Skeletal muscle tissue (tissue), 4 donors: ENCODE data around the gene ZCCHC2. TPM values are rescaled to one million over a fixed set of nuclear protein-coding genes. Genes with fewer than 3 reads are reported as not detected.

Source experiments
- H3K27ac ChIP-seq: one replicate; pipeline ENCODE4 v1.7.0; 2013; ENCODE audit warnings: mild to moderate bottlenecking, low read depth, low read length, inconsistent platforms
- H3K27me3 ChIP-seq, 3 donors: one replicate each; pipeline ENCODE4 v1.7.0; 2013; ENCODE audit warnings: low read length in 3 of 3; ENCODE audit not compliant: control insufficient read depth in 3 of 3, insufficient read depth in 3 of 3
- H3K36me3 ChIP-seq, 3 donors: one replicate each; pipeline ENCODE4 v1.7.0; 2013; ENCODE audit warnings: low read length in 3 of 3; ENCODE audit not compliant: control insufficient read depth in 3 of 3, insufficient read depth in 3 of 3
- H3K4me1 ChIP-seq, 3 donors: one replicate each; pipeline ENCODE4 v1.7.0; 2013; ENCODE audit warnings: low read length in 3 of 3, mild to moderate bottlenecking in 3 of 3; ENCODE audit not compliant: control insufficient read depth in 3 of 3, insufficient read depth in 3 of 3
- H3K4me3 ChIP-seq, 3 donors: one replicate each; pipeline ENCODE4 v1.7.0; 2013; ENCODE audit warnings: low read length in 3 of 3
- H3K9ac ChIP-seq, 3 donors: one replicate each; pipeline ENCODE4 v1.7.0; 2013; ENCODE audit warnings: low read length in 3 of 3, mild to moderate bottlenecking in 3 of 3, moderate library complexity in 2 of 3, low read depth in 1 of 3
- H3K9me3 ChIP-seq, 3 donors: one replicate each; pipeline ENCODE4 v1.7.0; 2013; ENCODE audit warnings: low read length in 3 of 3; ENCODE audit not compliant: control insufficient read depth in 3 of 3
- total RNA-seq: library from RNA; depleted of rRNA; stranded (reverse); fragments of >200 nt; gene quantifications from one replicate; pipeline ENCODE4 v1.2.3, GENCODE V29; 2014
- donor health status: Osteomylitis.

ZCCHC2 gene
- total RNA-seq, 1 donor from 2014 or later: 7.8 TPM

DNA sequence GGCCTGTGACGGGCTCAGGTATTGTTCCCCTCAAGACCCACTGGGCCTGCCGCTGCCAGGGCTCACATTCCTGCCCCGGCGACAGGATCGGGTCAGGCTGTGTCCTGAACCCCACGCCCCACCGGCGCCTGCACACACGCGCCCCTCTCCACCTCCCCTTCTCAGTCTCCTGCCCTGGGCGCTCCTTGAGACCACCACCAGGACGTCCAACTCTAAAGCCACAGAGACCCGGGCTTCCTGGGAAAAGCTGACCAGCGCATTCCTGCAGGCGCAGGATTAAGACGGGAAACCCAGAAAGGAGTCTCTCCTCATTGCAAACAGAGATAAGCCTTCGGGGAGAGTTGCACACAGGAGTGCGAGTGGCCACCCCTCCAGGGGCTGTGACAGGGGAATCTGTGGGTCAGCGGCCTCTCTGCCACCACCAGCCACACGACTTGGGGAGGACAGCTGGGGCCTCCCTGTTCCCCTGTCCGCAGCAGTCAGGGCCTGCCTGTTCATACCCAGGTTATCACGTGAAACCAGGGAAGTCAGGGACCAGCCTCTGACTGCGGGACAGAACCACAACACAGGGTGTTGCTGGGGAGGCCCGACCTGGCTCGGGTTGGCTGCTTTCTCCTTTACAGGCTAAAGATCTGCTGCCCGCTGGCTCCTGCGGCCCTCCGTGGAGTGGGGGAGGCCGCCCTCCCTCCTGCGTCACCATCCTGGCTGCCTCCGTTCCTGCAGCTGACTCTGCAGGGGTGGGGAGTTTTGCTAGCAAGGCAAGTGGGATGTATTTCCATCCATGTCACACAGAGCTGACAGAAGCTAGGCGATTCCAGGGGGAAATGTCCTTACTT is 88.8 kb downstream of the ZCCHC2 start:
- Histone ChIP-seq H3K27ac (no peak overlapping the region), H3K9me3 (no peaks in the 10 kb centered on the region), H3K4me3 (peak overlapping the region; percentile 43 to 68 (median 65))

DNA sequence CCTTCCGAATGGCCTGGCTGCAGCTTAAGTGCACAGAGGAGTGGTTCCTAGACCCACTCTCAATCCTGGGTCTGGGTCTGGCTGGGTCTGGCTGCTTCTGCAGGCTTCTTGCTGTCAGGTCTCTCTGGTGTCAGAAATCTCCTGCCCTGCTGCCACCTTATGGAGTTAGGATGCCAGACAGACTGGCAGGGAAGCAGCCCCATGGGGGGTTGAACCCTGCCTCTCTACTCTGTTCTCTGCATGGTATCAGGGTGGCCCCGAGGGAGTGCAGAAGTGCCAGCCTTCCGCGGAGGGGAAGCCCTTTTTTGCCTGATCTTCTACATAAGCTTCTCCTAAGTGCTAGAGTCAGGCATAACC is 89.4 kb downstream of the ZCCHC2 start:
- no peak overlapping the region for H3K27ac ChIP-seq
- peak overlapping the region in 2 of 3 donors; percentile 30 to 43 for H3K4me3 ChIP-seq

More for the DNA sequence above, 88.8 kb downstream of the ZCCHC2 start:
- Histone ChIP-seq H3K9ac (peak overlapping the region in 2 of 3 donors; percentile 38 to 62), H3K36me3 (no peaks in the 10 kb centered on the region), H3K4me1 (peaks cover 9 to 18% (median 15%) of the 10 kb centered on the region in 3 donors), H3K27me3 (peaks cover 8 to 16% (median 16%) of the 10 kb centered on the region in 3 donors)

DNA sequence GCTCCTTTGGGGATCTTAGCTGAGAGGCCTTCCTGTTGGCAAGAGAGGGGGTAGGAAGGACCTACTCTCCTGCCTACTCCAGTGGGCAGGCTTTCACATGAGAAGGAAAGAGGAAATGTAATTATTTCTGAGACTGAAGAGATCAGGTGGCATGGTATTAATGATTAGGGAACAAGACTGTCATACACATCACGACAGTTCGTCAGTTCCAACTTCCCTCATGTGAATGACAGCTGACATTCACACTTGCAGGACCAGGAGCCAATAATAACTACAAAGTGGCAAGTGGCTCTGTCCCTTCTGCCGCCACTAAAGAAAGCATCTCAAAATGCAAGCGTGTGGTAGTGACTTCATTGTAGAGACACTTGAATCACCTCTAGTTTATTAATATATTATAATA is 90.0 kb downstream of the ZCCHC2 start:
- no peak overlapping the region for H3K27ac ChIP-seq
- H3K4me1 ChIP-seq: peaks cover 9 to 18% (median 15%) of the 10 kb centered on the region in 3 donors
- H3K36me3 ChIP-seq: no peaks in the 10 kb centered on the region
- H3K9me3 ChIP-seq: no peaks in the 10 kb centered on the region
- no peak overlapping the region for H3K4me3 ChIP-seq
- H3K9ac ChIP-seq: no peak overlapping the region
- peaks cover 8 to 20% (median 16%) of the 10 kb centered on the region in 3 donors for H3K27me3 ChIP-seq

More for the DNA sequence above, 89.4 kb downstream of the ZCCHC2 start:
- Histone ChIP-seq H3K4me1 (peaks cover 9 to 18% (median 15%) of the 10 kb centered on the region in 3 donors), H3K9ac (peak overlapping the region in 2 of 3 donors; percentile 38 to 54), H3K36me3 (no peaks in the 10 kb centered on the region), H3K9me3 (no peaks in the 10 kb centered on the region), H3K27me3 (peaks cover 8 to 20% (median 16%) of the 10 kb centered on the region in 3 donors)

DNA sequence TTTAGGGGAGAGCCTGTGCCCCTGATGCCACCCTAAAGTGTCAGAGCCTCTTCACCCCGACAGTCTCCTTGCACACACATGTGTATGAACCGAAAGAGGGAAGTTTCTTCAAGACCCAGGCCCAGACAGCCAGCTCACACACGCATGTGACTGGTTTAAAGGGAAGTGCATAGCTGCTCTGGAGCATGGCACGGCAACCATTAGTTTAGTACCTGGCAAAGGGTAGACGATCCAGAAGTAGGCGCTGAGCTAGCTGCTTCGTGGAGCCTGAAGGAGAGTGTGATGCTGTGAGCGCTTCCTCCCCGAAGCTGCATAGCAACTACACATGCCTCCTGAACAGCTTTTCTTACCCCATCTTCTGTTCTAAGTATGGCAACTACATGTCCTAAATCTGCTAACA is 91.7 kb downstream of the ZCCHC2 start:
- Histone ChIP-seq H3K9me3 (no peaks in the 10 kb centered on the region), H3K36me3 (no peaks in the 10 kb centered on the region), H3K4me3 (no peak overlapping the region), H3K27me3 (peaks cover 8 to 20% (median 16%) of the 10 kb centered on the region in 3 donors), H3K4me1 (peaks cover 9 to 18% (median 15%) of the 10 kb centered on the region in 3 donors), H3K27ac (no peak overlapping the region), H3K9ac (no peak overlapping the region)

DNA sequence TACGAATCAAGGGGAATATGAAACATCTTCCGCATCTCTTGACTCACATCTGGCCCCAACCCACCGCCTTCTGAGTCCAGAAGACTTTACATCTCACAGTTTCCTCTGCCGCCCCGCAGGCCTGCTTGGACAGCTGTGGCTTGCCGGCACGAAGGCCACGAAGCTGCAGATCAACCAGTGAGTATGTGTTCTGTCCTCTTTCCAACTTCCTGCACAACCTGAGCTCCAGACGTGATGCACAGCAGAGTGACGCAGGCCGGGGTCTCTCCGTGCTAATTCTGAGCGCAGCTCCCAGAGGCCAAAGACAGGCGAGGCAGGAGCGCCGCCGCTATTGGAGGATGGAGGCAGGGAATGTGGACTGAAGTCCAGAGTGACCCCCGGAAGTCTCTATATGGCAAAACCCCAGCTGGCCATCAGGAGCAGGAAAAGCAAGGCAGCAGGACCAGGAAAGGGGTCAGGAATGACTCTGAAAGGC is 93.5 kb downstream of the ZCCHC2 start:
- H3K4me1 ChIP-seq: peaks cover 5 to 11% (median 10%) of the 10 kb centered on the region in 3 donors
- H3K36me3 ChIP-seq: no peaks in the 10 kb centered on the region
- peaks cover 8 to 20% (median 10%) of the 10 kb centered on the region in 3 donors for H3K27me3 ChIP-seq
- no peak overlapping the region for H3K9ac ChIP-seq
- no peak overlapping the region for H3K27ac ChIP-seq
- H3K4me3 ChIP-seq: no peak overlapping the region
- H3K9me3 ChIP-seq: no peaks in the 10 kb centered on the region

DNA sequence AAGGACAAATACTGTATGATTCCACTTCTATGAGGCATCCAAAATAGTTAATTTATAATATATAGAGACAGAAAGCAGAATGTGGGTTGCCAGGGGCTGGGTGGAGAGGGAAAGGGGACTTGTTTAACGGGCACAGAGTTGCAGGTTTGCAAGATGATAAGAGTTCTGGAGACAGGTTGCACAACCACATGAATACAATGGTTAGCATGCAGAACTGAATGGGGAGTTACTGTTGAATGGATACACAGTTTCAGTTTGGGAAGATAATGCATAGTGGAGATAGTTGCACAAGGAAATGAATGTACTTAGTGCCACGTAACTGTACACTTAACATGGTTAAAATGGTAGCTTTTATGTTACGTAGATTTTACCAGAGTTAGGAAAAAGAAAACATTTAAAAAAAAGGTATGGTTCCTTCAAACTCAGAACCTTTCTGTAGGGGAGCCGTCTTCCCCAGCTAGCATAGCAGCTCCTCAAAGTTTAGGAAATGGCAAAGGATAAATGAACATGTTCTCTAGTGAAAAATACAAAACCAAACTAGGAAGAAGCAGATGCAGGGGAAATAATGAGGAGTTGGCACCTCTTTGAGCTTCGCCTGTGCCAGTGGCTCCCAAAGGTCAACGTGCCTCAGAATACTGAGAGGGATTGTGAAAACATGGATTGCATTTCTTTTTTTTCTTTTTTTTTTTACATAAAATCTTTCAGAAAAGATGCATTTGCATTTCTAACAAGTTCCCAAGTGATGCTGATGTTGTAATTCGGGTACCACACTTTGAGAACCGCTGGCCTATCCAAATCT is 95.2 kb downstream of the ZCCHC2 start:
- Histone ChIP-seq H3K36me3 (no peaks in the 10 kb centered on the region), H3K4me1 (no peaks in the 10 kb centered on the region), H3K27me3 (peaks cover 0 to 12% (median 0%) of the 10 kb centered on the region in 3 donors), H3K9ac (no peak overlapping the region), H3K4me3 (no peak overlapping the region), H3K9me3 (no peaks in the 10 kb centered on the region), H3K27ac (no peak overlapping the region)

DNA sequence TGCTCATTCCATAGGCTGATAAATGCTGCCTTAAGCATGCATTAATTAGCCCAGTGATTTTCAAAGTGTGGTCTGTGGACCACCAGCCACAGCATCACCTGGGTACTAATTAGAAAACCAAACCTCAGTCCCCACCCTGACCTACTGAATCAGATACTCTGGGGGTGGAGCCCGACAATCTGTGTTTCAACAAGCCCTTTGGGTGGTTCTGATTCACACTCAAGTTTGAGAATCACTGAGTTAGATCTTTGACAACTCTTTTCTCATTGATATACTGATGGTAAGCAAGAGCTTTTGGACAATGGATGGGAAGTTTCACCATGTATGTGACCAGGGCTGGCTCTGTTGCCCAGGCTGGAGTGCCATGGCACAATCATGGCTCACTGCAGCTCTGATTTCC is 95.9 kb downstream of the ZCCHC2 start:
- H3K27me3 ChIP-seq: peaks cover 0 to 12% (median 0%) of the 10 kb centered on the region in 3 donors
- no peak overlapping the region for H3K9ac ChIP-seq
- H3K4me1 ChIP-seq: no peaks in the 10 kb centered on the region
- H3K27ac ChIP-seq: no peak overlapping the region
- H3K9me3 ChIP-seq: no peaks in the 10 kb centered on the region
- H3K4me3 ChIP-seq: no peak overlapping the region
- no peaks in the 10 kb centered on the region for H3K36me3 ChIP-seq

DNA sequence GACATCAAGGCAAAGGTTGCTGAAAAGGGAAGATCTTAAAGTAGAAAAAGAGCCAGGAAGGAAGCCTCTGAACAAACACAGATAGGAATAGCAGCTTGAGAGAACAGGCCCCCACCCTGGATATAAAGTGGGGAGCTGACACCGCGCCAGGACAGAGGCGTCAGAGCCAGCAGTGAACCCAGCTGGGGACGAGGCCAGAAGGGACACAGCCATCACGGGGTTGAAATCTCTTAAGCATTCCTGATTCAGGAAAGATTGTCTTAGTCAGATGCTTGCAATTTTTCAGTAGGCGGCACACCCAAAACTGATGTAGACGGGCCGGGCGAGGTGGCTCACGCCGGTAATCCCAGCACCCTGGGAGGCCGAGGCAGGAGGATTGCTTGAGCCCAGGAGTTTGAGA is 98.7 kb downstream of the ZCCHC2 start:
- Histone ChIP-seq H3K4me1 (no peaks in the 10 kb centered on the region), H3K27me3 (peaks cover 0 to 4% (median 0%) of the 10 kb centered on the region in 3 donors), H3K4me3 (no peak overlapping the region), H3K36me3 (no peaks in the 10 kb centered on the region), H3K9ac (no peak overlapping the region), H3K27ac (no peak overlapping the region), H3K9me3 (no peaks in the 10 kb centered on the region)

DNA sequence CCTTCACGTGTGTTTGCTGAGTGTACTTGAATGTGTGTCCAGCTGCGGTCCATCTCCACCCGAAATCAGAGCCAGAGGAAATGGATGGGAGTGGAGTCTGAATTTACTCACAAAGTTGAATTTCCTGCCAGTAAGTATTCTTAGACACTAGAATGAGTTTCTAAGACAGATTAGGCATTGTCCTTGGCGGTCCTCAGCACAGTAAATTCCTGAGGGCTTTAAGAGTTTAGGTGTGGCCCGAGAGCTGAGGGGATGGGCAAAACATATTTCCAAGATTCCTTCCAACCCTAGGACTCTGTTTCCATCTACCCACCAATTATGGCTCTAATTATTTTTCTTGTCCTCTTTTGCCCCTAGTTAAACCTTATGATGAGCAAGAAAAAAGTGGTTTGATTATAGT is 102.2 kb downstream of the ZCCHC2 start:
- no peaks in the 10 kb centered on the region for H3K9me3 ChIP-seq
- H3K27me3 ChIP-seq: no peaks in the 10 kb centered on the region
- no peaks in the 10 kb centered on the region for H3K36me3 ChIP-seq
- no peak overlapping the region for H3K4me3 ChIP-seq
- H3K27ac ChIP-seq: no peak overlapping the region
- no peaks in the 10 kb centered on the region for H3K4me1 ChIP-seq
- no peak overlapping the region for H3K9ac ChIP-seq
